HepG2 (cell line): ENCODE data around the gene ZNF697. TPM values are rescaled to one million over a fixed set of nuclear protein-coding genes. Genes with fewer than 3 reads are reported as not detected.
A peak's percentile ranks its signal among the peaks of the same experiment; 100 is the strongest.

Experiments used
- ARHGAP35 ChIP-seq: sonication (generic); formaldehyde crosslinking; IDR thresholded peaks from 2 replicates; pipeline ENCODE4 v1.9.0; 2022; ENCODE audit warnings: mild to moderate bottlenecking, inconsistent platforms, moderate library complexity, missing genetic modification reagents, borderline replicate concordance
- ATF7-NPFF ChIP-seq: sonication (generic); formaldehyde crosslinking; IDR thresholded peaks from 2 replicates; pipeline ENCODE4 v1.8.1; 2023; ENCODE audit warnings: mild to moderate bottlenecking, low read depth, missing genetic modification reagents, moderate library complexity
- EZH2 ChIP-seq: conservative IDR thresholded peaks from 2 replicates; pipeline ENCODE4 v1.6.1; 2012; ENCODE audit warnings: mild to moderate bottlenecking, low read depth, low read length, moderate library complexity
- HNRNPL ChIP-seq: fragments of 200-400 bp; formaldehyde crosslinking; IDR thresholded peaks from 2 replicates; pipeline ENCODE4 v1.6.1; 2017; ENCODE audit warnings: mild to moderate bottlenecking, low read depth, low read length
- HNRNPLL ChIP-seq: fragments of 200-400 bp; formaldehyde crosslinking; IDR thresholded peaks from 2 replicates; pipeline ENCODE4 v1.6.1; 2017; ENCODE audit warnings: mild to moderate bottlenecking, low read depth, low read length; ENCODE audit not compliant: poor library complexity, severe bottlenecking
- HOXD1 ChIP-seq: sonication (generic); formaldehyde crosslinking; IDR thresholded peaks from 2 replicates; pipeline ENCODE4 v1.5.0; 2020; ENCODE audit warnings: missing genetic modification reagents
- KLF12 ChIP-seq: sonication (generic); formaldehyde crosslinking; IDR thresholded peaks from 2 replicates; pipeline ENCODE4 v1.4.0; 2020; ENCODE audit warnings: missing genetic modification reagents, borderline replicate concordance
- MBD4 ChIP-seq: IDR thresholded peaks from 2 replicates; pipeline ENCODE4 v1.6.1; 2012; ENCODE audit warnings: low read length, inconsistent platforms, borderline replicate concordance
- MTF1 ChIP-seq: sonication (generic); formaldehyde crosslinking; IDR thresholded peaks from 2 replicates; pipeline ENCODE4 v1.5.0; 2020; ENCODE audit warnings: missing genetic modification reagents
- MZF1 ChIP-seq: sonication (generic); formaldehyde crosslinking; IDR thresholded peaks from 2 replicates; pipeline ENCODE4 v1.8.1; 2023; ENCODE audit warnings: mild to moderate bottlenecking, missing genetic modification reagents, borderline replicate concordance
- SCMH1 ChIP-seq: sonication (generic); formaldehyde crosslinking; IDR thresholded peaks from 2 replicates; pipeline ENCODE4 v1.9.0; 2021; ENCODE audit warnings: missing genetic modification reagents, mild to moderate bottlenecking, borderline replicate concordance
- U2AF2 ChIP-seq: fragments of 200-400 bp; formaldehyde crosslinking; IDR thresholded peaks from 2 replicates; pipeline ENCODE4 v1.6.1; 2017; ENCODE audit warnings: low read depth, mild to moderate bottlenecking, low read length
- ZFP36L2 ChIP-seq: sonication (generic); formaldehyde crosslinking; IDR thresholded peaks from 2 replicates; pipeline ENCODE4 v1.4.0; 2020; ENCODE audit warnings: missing genetic modification reagents
- ZNF207 ChIP-seq: fragments of 450-650 bp; IDR thresholded peaks from 2 replicates; pipeline ENCODE4 v1.6.1; 2016; ENCODE audit warnings: antibody characterized with exemption, borderline replicate concordance
- ZNF235 ChIP-seq: sonication (generic); formaldehyde crosslinking; IDR thresholded peaks from 2 replicates; pipeline ENCODE4 v1.8.1; 2023; ENCODE audit warnings: mild to moderate bottlenecking, missing genetic modification reagents, borderline replicate concordance
- ZNF674 ChIP-seq: sonication (generic); formaldehyde crosslinking; IDR thresholded peaks from 2 replicates; pipeline ENCODE4 v1.5.0; 2020; ENCODE audit warnings: low read depth, mild to moderate bottlenecking, missing genetic modification reagents
- ZSCAN31 ChIP-seq: sonication (generic); formaldehyde crosslinking; IDR thresholded peaks from 2 replicates; pipeline ENCODE4 v1.5.0; 2020; ENCODE audit warnings: low read depth, mild to moderate bottlenecking, missing genetic modification reagents
- polyA plus RNA-seq, 8 experiments: library from polyadenylated mRNA; depleted of rRNA in 3 of 8; stranded (reverse) in 7 of 8; unstranded in 1 of 8; fragments of >200 nt; fragmentation: Illumina TruSeq in 4 of 8; extraction: Trizol in 4 of 8; gene quantifications; 2 replicates each; pipeline versions ENCODE4 v1.2.1 to v1.2.3, GENCODE V29; 2011 to 2016; ENCODE audit warnings: low read depth in 4 of 8, missing spikeins in 1 of 8, mixed read lengths in 1 of 8; ENCODE audit not compliant: insufficient read depth in 1 of 8
- total RNA-seq, 5 experiments: library from RNA; depleted of rRNA; stranded (reverse); fragments of >200 nt; fragmentation: Illumina TruSeq; extraction: Trizol; gene quantifications; 2 replicates each; pipeline ENCODE4 v1.2.3, GENCODE V29; 2016; ENCODE audit warnings: low read depth in 1 of 5
- TF ChIP-seq, protein P1 (sequence below): sonication (generic); formaldehyde crosslinking; IDR thresholded peaks from 2 replicates; pipeline ENCODE4 v1.4.0; 2020; ENCODE audit warnings: mild to moderate bottlenecking, missing genetic modification reagents
- TF ChIP-seq, protein P2 (sequence below): fragments of 450-650 bp; IDR thresholded peaks from 2 replicates; pipeline ENCODE4 v1.6.1; 2016
- TF ChIP-seq, protein P3 (sequence below): IDR thresholded peaks from 2 replicates; pipeline ENCODE4 v1.6.1; 2018; ENCODE audit warnings: missing genetic modification reagents
- TF ChIP-seq, protein P4 (sequence below): IDR thresholded peaks from 2 replicates; pipeline ENCODE4 v1.6.1; 2012; ENCODE audit warnings: low read depth, low read length, improper control_type of control experiment
- TF ChIP-seq, protein P5 (sequence below): IDR thresholded peaks from 2 replicates; pipeline ENCODE4 v1.6.1; 2016; ENCODE audit warnings: missing compliant biosample characterization, missing genetic modification reagents, borderline replicate concordance
- TF ChIP-seq, protein P6 (sequence below): IDR thresholded peaks from 2 replicates; pipeline ENCODE4 v1.6.1; 2016; ENCODE audit warnings: missing genetic modification reagents, missing compliant biosample characterization

The ZNF697 gene
- total and polyA plus RNA-seq, 2 of the 13 experiments (the other 11 are each of a cell fraction or from before 2014, with no cell fraction given): 2.3 to 7.1 TPM

DNA sequence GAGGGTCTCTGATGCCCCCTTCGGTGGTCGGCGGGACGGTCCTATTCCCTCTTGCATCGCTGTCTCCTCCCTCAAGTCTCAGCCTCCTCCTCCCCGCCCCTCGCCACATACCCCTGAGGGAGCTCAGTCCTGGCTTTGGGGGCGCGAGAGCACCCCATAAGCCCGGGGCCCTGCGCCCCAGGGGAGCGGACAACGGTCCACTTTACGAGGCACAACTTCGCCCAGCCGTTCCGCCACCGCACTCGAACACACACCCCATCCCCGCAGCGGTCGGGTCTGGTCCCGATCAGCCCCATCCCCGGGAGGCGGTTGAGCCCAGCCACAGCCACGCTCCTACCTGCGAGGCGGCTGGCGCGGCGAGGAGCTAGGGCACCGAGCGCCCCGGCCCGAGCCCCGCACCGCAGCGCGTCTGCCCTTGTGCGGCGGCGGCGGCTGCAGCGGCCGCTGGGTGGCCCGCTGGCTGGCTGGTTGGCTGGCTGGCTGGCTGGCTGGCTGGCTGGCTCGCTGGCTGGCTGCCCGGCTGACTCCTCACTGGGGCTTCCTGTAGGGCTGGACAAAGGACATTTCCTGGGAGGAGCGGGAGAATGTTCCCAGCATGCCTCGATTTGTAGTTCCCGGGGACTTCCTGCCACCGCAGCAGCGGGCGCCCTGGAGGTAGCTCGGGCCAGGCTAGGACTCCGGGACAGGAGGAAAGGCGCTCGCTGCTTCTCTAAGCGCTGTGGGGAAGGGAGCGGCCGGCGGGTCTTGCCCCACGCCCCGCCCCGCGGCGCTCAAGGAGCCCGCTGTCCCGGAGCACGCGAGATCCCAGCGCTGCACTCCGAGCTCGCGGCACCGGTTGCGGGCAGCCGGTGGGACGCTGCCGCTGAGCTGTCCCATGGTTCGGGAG is at the start of gene ZNF697 (continued):
- TF ChIP-seq, protein P1, sequence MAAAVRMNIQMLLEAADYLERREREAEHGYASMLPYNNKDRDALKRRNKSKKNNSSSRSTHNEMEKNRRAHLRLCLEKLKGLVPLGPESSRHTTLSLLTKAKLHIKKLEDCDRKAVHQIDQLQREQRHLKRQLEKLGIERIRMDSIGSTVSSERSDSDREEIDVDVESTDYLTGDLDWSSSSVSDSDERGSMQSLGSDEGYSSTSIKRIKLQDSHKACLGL: peak; percentile 66; the same call in 1 of the 2 replicates
- TF ChIP-seq, protein P2, sequence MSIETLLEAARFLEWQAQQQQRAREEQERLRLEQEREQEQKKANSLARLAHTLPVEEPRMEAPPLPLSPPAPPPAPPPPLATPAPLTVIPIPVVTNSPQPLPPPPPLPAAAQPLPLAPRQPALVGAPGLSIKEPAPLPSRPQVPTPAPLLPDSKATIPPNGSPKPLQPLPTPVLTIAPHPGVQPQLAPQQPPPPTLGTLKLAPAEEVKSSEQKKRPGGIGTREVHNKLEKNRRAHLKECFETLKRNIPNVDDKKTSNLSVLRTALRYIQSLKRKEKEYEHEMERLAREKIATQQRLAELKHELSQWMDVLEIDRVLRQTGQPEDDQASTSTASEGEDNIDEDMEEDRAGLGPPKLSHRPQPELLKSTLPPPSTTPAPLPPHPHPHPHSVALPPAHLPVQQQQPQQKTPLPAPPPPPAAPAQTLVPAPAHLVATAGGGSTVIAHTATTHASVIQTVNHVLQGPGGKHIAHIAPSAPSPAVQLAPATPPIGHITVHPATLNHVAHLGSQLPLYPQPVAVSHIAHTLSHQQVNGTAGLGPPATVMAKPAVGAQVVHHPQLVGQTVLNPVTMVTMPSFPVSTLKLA: no peak
- TF ChIP-seq HNRNPLL (peak; percentile 46), KLF12 (CRISPR knock-in tag) (peak; percentile 50; the same call in 1 of the 2 replicates), MBD4 (no peak), ZFP36L2 (CRISPR knock-in tag) (no peak), EZH2 (no peak), ZNF235 (CRISPR knock-in tag) (no peak), HOXD1 (CRISPR knock-in tag) (peak; percentile 37; the same call in 1 of the 2 replicates), MTF1 (CRISPR knock-in tag) (no peak), ZSCAN31 (CRISPR knock-in tag) (peak; percentile 37; the same call in 1 of the 2 replicates), ZNF674 (no peak), HNRNPL (no peak), ATF7-NPFF (CRISPR knock-in tag) (peak; percentile 44; the same call in 1 of the 2 replicates), SCMH1 (CRISPR knock-in tag) (no peak), U2AF2 (no peak), ARHGAP35 (CRISPR knock-in tag) (0 out of 2 replicates have a peak, but pooled peaks have one; percentile 9), MZF1 (no peak), ZNF207 (no peak)
- TF ChIP-seq, protein P3, sequence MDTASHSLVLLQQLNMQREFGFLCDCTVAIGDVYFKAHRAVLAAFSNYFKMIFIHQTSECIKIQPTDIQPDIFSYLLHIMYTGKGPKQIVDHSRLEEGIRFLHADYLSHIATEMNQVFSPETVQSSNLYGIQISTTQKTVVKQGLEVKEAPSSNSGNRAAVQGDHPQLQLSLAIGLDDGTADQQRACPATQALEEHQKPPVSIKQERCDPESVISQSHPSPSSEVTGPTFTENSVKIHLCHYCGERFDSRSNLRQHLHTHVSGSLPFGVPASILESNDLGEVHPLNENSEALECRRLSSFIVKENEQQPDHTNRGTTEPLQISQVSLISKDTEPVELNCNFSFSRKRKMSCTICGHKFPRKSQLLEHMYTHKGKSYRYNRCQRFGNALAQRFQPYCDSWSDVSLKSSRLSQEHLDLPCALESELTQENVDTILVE (CRISPR knock-in tag): no peak
- TF ChIP-seq, protein P4, sequence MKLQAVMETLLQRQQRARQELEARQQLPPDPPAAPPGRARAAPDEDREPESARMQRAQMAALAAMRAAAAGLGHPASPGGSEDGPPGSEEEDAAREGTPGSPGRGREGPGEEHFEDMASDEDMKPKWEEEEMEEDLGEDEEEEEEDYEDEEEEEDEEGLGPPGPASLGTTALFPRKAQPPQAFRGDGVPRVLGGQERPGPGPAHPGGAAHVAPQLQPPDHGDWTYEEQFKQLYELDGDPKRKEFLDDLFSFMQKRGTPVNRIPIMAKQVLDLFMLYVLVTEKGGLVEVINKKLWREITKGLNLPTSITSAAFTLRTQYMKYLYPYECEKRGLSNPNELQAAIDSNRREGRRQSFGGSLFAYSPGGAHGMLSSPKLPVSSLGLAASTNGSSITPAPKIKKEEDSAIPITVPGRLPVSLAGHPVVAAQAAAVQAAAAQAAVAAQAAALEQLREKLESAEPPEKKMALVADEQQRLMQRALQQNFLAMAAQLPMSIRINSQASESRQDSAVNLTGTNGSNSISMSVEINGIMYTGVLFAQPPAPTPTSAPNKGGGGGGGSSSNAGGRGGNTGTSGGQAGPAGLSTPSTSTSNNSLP: no peak
- TF ChIP-seq, protein P5, sequence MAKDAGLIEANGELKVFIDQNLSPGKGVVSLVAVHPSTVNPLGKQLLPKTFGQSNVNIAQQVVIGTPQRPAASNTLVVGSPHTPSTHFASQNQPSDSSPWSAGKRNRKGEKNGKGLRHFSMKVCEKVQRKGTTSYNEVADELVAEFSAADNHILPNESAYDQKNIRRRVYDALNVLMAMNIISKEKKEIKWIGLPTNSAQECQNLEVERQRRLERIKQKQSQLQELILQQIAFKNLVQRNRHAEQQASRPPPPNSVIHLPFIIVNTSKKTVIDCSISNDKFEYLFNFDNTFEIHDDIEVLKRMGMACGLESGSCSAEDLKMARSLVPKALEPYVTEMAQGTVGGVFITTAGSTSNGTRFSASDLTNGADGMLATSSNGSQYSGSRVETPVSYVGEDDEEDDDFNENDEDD (CRISPR knock-in tag): 0 out of 2 replicates have a peak, but pooled peaks have one; percentile 15
- TF ChIP-seq, protein P6, sequence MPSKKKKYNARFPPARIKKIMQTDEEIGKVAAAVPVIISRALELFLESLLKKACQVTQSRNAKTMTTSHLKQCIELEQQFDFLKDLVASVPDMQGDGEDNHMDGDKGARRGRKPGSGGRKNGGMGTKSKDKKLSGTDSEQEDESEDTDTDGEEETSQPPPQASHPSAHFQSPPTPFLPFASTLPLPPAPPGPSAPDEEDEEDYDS: peak; percentile 67; the same call in 1 of the 2 replicates
